Measurements from ENCODE around the gene PRTFDC1. TPM values are rescaled to one million over a fixed set of nuclear protein-coding genes. Genes with fewer than 3 reads are reported as not detected.

The PRTFDC1 gene
- total RNA-seq, 5 donors from 2014 or later (not counting 1 experiment from before 2014, with no cell fraction given): 0.43 to 1.5 (median 0.76) TPM

GRCh38 chr10:24854256-24854655, 98.2 kb downstream of the PRTFDC1 start:
- ChIA-PET CTCF (interaction anchor here in 1 of 2 donors (0.7 kb wide), 1 partner anchor 419 kb away, joined by 5 read pairs; no protein-coding TSS in a partner anchor), POLR2A (interaction anchor here in 1 of 2 donors (0.6 kb wide), 1 partner anchor 29 kb away, joined by 4 read pairs; no protein-coding TSS in a partner anchor)
- Histone ChIP-seq H3K4me3 (ENCODE audit: control insufficient read depth in 1 of 2, extremely low read depth in 1 of 2, low read length in 1 of 2) (no peak overlapping the region), H3K36me3 (ENCODE audit: control insufficient read depth in 2 of 2, extremely low read depth in 1 of 2, insufficient read depth in 1 of 2, low read length in 1 of 2) (no peaks in the 10 kb centered on the region), H3K9me3 (no peaks in the 10 kb centered on the region), H3K4me1 (ENCODE audit: control insufficient read depth in 1 of 2, extremely low read depth in 1 of 2, insufficient read depth in 2 of 2, low read length in 2 of 2) (no peaks in the 10 kb centered on the region), H3K27me3 (replicated peaks in 1 of 2; ENCODE audit: control insufficient read depth in 2 of 2, extremely low read depth in 1 of 2, insufficient read depth in 2 of 2, low read length in 1 of 2) (no peaks in the 10 kb centered on the region), H3K27ac (ENCODE audit: low read length) (no peak overlapping the region)
- H3K36me3 Mint-ChIP-seq: no peaks in the 10 kb centered on the region
- H3K4me1 Mint-ChIP-seq: peaks cover 10 to 13% (median 11%) of the 10 kb centered on the region in 3 donors
- 95% methylated on average over 2 of the region's 6 CpGs for WGBS (ENCODE audit: insufficient coverage)
- H3K27me3 Mint-ChIP-seq: no peaks in the 10 kb centered on the region
- H3K27ac Mint-ChIP-seq: no peak overlapping the region
- DNase-seq (no peak), ATAC-seq (replicated peaks in 1 of 4) (no peak)
- no peaks in the 10 kb centered on the region for H3K9me3 Mint-ChIP-seq
- no peak overlapping the region for H3K4me3 Mint-ChIP-seq

GRCh38 chr10:24853661-24854060, 98.7 kb downstream of the PRTFDC1 start:
- ChIA-PET POLR2A (interaction anchor here in 1 of 2 donors (0.6 kb wide), 1 partner anchor 29 kb away, joined by 4 read pairs; no protein-coding TSS in a partner anchor), CTCF (interaction anchor here in 1 of 2 donors (0.7 kb wide), 1 partner anchor 419 kb away, joined by 5 read pairs; no protein-coding TSS in a partner anchor)
- peaks cover 10 to 13% (median 11%) of the 10 kb centered on the region in 3 donors for H3K4me1 Mint-ChIP-seq
- Histone ChIP-seq H3K27ac (ENCODE audit: low read length) (no peak overlapping the region), H3K9me3 (no peaks in the 10 kb centered on the region), H3K4me1 (ENCODE audit: control insufficient read depth in 1 of 2, extremely low read depth in 1 of 2, insufficient read depth in 2 of 2, low read length in 2 of 2) (no peaks in the 10 kb centered on the region), H3K27me3 (replicated peaks in 1 of 2; ENCODE audit: control insufficient read depth in 2 of 2, extremely low read depth in 1 of 2, insufficient read depth in 2 of 2, low read length in 1 of 2) (no peaks in the 10 kb centered on the region), H3K4me3 (ENCODE audit: control insufficient read depth in 1 of 2, extremely low read depth in 1 of 2, low read length in 1 of 2) (no peak overlapping the region), H3K36me3 (ENCODE audit: control insufficient read depth in 2 of 2, extremely low read depth in 1 of 2, insufficient read depth in 1 of 2, low read length in 1 of 2) (no peaks in the 10 kb centered on the region)
- no peak overlapping the region for H3K27ac Mint-ChIP-seq
- no peaks in the 10 kb centered on the region for H3K9me3 Mint-ChIP-seq
- no peaks in the 10 kb centered on the region for H3K36me3 Mint-ChIP-seq
- no peaks in the 10 kb centered on the region for H3K27me3 Mint-ChIP-seq
- ATAC-seq (replicated peaks in 1 of 4) (no peak), DNase-seq (no peak)
- no peak overlapping the region for H3K4me3 Mint-ChIP-seq

- ATAC-seq (replicated peaks in 1 of 4): peak; percentile 72 to 98 (median 90)
- H3K27me3 ChIP-seq (replicated peaks in 1 of 2; ENCODE audit: control insufficient read depth in 2 of 2, extremely low read depth in 1 of 2, insufficient read depth in 2 of 2, low read length in 1 of 2): no peaks in the 10 kb centered on the region
- ChIA-PET POLR2A (no interaction called here), CTCF (interaction anchor here in 1 of 2 donors (1.0 kb wide), 1 partner anchor 234 kb away, joined by 3 read pairs; no protein-coding TSS in a partner anchor)
- H3K4me3 ChIP-seq (ENCODE audit: control insufficient read depth in 1 of 2, extremely low read depth in 1 of 2, low read length in 1 of 2): no peak overlapping the region
- no peaks in the 10 kb centered on the region for H3K36me3 Mint-ChIP-seq
- no peak overlapping the region for H3K27ac ChIP-seq (ENCODE audit: low read length)
- H3K4me1 Mint-ChIP-seq: peaks cover 10 to 13% (median 11%) of the 10 kb centered on the region in 3 donors
- H3K36me3 ChIP-seq (ENCODE audit: control insufficient read depth in 2 of 2, extremely low read depth in 1 of 2, insufficient read depth in 1 of 2, low read length in 1 of 2): no peaks in the 10 kb centered on the region
- no peaks in the 10 kb centered on the region for H3K4me1 ChIP-seq (ENCODE audit: control insufficient read depth in 1 of 2, extremely low read depth in 1 of 2, insufficient read depth in 2 of 2, low read length in 2 of 2)
- peak overlapping the region in 1 of 3 donors; percentile 49 for H3K4me3 Mint-ChIP-seq
- H3K27me3 Mint-ChIP-seq: peaks cover 0 to 3% of the 10 kb centered on the region in 2 donors
- no peaks in the 10 kb centered on the region for H3K9me3 ChIP-seq
- 68% methylated on average over 11 of the region's 11 CpGs for WGBS (ENCODE audit: insufficient coverage)
- H3K27ac Mint-ChIP-seq: peak overlapping the region; percentile 52 to 69
- no peaks in the 10 kb centered on the region for H3K9me3 Mint-ChIP-seq
- peak in 17 of 35 experiments; percentile 1 to 34 (median 5) for DNase-seq
Observed at GRCh38 chr10:24851629-24852028, 100.8 kb downstream of the PRTFDC1 start.

GRCh38 chr10:24850727-24851296, 101.6 kb downstream of the PRTFDC1 start:
- Histone ChIP-seq H3K9me3 (no peaks in the 10 kb centered on the region), H3K4me1 (ENCODE audit: control insufficient read depth in 1 of 2, extremely low read depth in 1 of 2, insufficient read depth in 2 of 2, low read length in 2 of 2) (no peaks in the 10 kb centered on the region), H3K27me3 (replicated peaks in 1 of 2; ENCODE audit: control insufficient read depth in 2 of 2, extremely low read depth in 1 of 2, insufficient read depth in 2 of 2, low read length in 1 of 2) (no peaks in the 10 kb centered on the region), H3K36me3 (ENCODE audit: control insufficient read depth in 2 of 2, extremely low read depth in 1 of 2, insufficient read depth in 1 of 2, low read length in 1 of 2) (no peaks in the 10 kb centered on the region), H3K27ac (ENCODE audit: low read length) (no peak overlapping the region), H3K4me3 (ENCODE audit: control insufficient read depth in 1 of 2, extremely low read depth in 1 of 2, low read length in 1 of 2) (no peak overlapping the region)
- no peak for DNase-seq
- Mint-ChIP-seq H3K27me3 (peaks cover 0 to 3% of the 10 kb centered on the region in 2 donors), H3K27ac (no peak overlapping the region), H3K4me1 (peaks cover 10 to 17% (median 11%) of the 10 kb centered on the region in 3 donors), H3K4me3 (no peak overlapping the region), H3K36me3 (no peaks in the 10 kb centered on the region), H3K9me3 (no peaks in the 10 kb centered on the region)
- ChIA-PET CTCF (interaction anchor here in 1 of 2 donors (1.0 kb wide), 1 partner anchor 233 kb away, joined by 3 read pairs; no protein-coding TSS in a partner anchor), POLR2A (no interaction called here)
- ATAC-seq (replicated peaks in 1 of 4): no peak
- 71% methylated on average over 1 of the region's 1 CpG for WGBS (ENCODE audit: insufficient coverage)

GRCh38 chr10:24849501-24850299, 102.7 kb downstream of the PRTFDC1 start:
- ChIA-PET POLR2A (no interaction called here), CTCF (interaction anchor here in 1 of 2 donors (0.6 kb wide), 1 partner anchor 45 kb away, joined by 5 read pairs; no protein-coding TSS in a partner anchor)
- H3K4me1 ChIP-seq (ENCODE audit: control insufficient read depth in 1 of 2, extremely low read depth in 1 of 2, insufficient read depth in 2 of 2, low read length in 2 of 2): no peaks in the 10 kb centered on the region
- no peak for ATAC-seq (replicated peaks in 1 of 4)
- no peak overlapping the region for H3K27ac ChIP-seq (ENCODE audit: low read length)
- no peak for DNase-seq
- no peaks in the 10 kb centered on the region for H3K9me3 Mint-ChIP-seq
- no peak overlapping the region for H3K27ac Mint-ChIP-seq
- no peaks in the 10 kb centered on the region for H3K27me3 ChIP-seq (replicated peaks in 1 of 2; ENCODE audit: control insufficient read depth in 2 of 2, extremely low read depth in 1 of 2, insufficient read depth in 2 of 2, low read length in 1 of 2)
- 93% methylated on average over 6 of the region's 9 CpGs for WGBS (ENCODE audit: insufficient coverage)
- peaks cover 0 to 3% of the 10 kb centered on the region in 2 donors for H3K27me3 Mint-ChIP-seq
- H3K36me3 Mint-ChIP-seq: no peaks in the 10 kb centered on the region
- H3K36me3 ChIP-seq (ENCODE audit: control insufficient read depth in 2 of 2, extremely low read depth in 1 of 2, insufficient read depth in 1 of 2, low read length in 1 of 2): no peaks in the 10 kb centered on the region
- H3K4me3 ChIP-seq (ENCODE audit: control insufficient read depth in 1 of 2, extremely low read depth in 1 of 2, low read length in 1 of 2): no peak overlapping the region
- peaks cover 10 to 17% (median 11%) of the 10 kb centered on the region in 3 donors for H3K4me1 Mint-ChIP-seq
- no peaks in the 10 kb centered on the region for H3K9me3 ChIP-seq
- no peak overlapping the region for H3K4me3 Mint-ChIP-seq

GRCh38 chr10:24849051-24849450, 103.4 kb downstream of the PRTFDC1 start:
- Mint-ChIP-seq H3K4me1 (peaks cover 10 to 17% (median 11%) of the 10 kb centered on the region in 3 donors), H3K27ac (no peak overlapping the region), H3K36me3 (no peaks in the 10 kb centered on the region), H3K9me3 (no peaks in the 10 kb centered on the region), H3K27me3 (peaks cover 0 to 3% of the 10 kb centered on the region in 2 donors), H3K4me3 (no peak overlapping the region)
- Histone ChIP-seq H3K4me3 (ENCODE audit: control insufficient read depth in 1 of 2, extremely low read depth in 1 of 2, low read length in 1 of 2) (no peak overlapping the region), H3K27ac (ENCODE audit: low read length) (no peak overlapping the region), H3K27me3 (replicated peaks in 1 of 2; ENCODE audit: control insufficient read depth in 2 of 2, extremely low read depth in 1 of 2, insufficient read depth in 2 of 2, low read length in 1 of 2) (no peaks in the 10 kb centered on the region), H3K4me1 (ENCODE audit: control insufficient read depth in 1 of 2, extremely low read depth in 1 of 2, insufficient read depth in 2 of 2, low read length in 2 of 2) (no peaks in the 10 kb centered on the region), H3K9me3 (no peaks in the 10 kb centered on the region), H3K36me3 (ENCODE audit: control insufficient read depth in 2 of 2, extremely low read depth in 1 of 2, insufficient read depth in 1 of 2, low read length in 1 of 2) (no peaks in the 10 kb centered on the region)
- 80% methylated on average over 1 of the region's 6 CpGs for WGBS (ENCODE audit: insufficient coverage)
- POLR2A ChIA-PET: no interaction called here
- DNase-seq (no peak), ATAC-seq (replicated peaks in 1 of 4) (no peak)
- CTCF ChIA-PET: interaction anchor here in 1 of 2 donors (0.6 kb wide), 1 partner anchor 45 kb away, joined by 5 read pairs; no protein-coding TSS in a partner anchor
